GM12892 (cell line): ENCODE measurements around the gene NDUFAF8.

Experiments used
- POLR2A ChIP-seq: IDR thresholded peaks from 2 replicates; pipeline ENCODE4 v1.6.1; 2011; ENCODE audit warnings: low read depth, low read length, control low read depth
- POLR2AphosphoS5 ChIP-seq: IDR thresholded peaks from 2 replicates; pipeline ENCODE4 v1.6.1; 2011; ENCODE audit warnings: low read depth, low read length, control low read depth

DNA sequence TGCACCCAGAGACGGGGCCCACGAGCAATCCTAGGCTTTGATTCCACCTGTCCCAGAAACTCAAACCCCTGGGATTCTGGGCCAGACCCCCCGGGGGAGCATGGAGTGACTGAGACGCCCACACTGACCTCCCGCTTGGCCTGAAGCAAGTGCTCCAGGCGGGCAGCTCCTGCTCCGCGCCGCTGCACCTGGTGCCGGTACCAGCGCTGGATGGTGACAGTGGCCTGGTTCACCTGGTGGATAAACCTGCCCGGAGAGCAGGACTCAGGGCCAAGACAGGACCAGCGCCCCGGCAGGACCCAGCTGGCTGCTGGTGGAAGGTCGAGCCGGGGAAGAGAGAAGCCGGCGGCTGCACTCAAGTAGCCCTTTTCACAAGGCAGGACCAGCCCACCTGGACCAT lies 38.9 kb upstream of the NDUFAF8 start:
- no peak for TF ChIP-seq POLR2AphosphoS5
- TF ChIP-seq POLR2A, result no peak
